T-cell (primary cell): ENCODE results near the gene KDM4B. TPM values are rescaled to one million over a fixed set of nuclear protein-coding genes. Genes with fewer than 3 reads are reported as not detected.

Experiments used
- ATAC-seq, 4 experiments: fragments of 200-7000 bp in 3 of 4; fragments of 150-1000 bp in 1 of 4; cut with Tn5 transposase; replicated peaks in 1 of 4; 1 replicate in 3 of 4; 2 replicates in 1 of 4; pipeline ENCODE4 v1.10.0; 2021; ENCODE audit warnings: moderate library complexity in 3 of 4, mild to moderate bottlenecking in 2 of 4, moderate number of reproducible peaks in 1 of 4
- CTCF ChIA-PET, 2 donors: fragments of 300-600 bp; sonication (Branson Sonifier 250); formaldehyde crosslinking; loops; one replicate each; lab custom pipeline; 2022; ENCODE audit warnings: antibody characterized with exemption in 2 of 2; lab: Charles Lee
- POLR2A ChIA-PET, 2 donors: fragments of 300-600 bp; sonication (Branson Sonifier 250); formaldehyde crosslinking; loops; one replicate each; lab custom pipeline; 2022; ENCODE audit warnings: antibody characterized with exemption in 2 of 2; lab: Charles Lee
- DNase-seq, 35 experiments: peaks; one replicate each; pipeline versions ENCODE4 v3.0.0 to v3.0.0-alpha.2; 2013 to 2023
- H3K27ac ChIP-seq: one replicate; pipeline ENCODE4 v1.5.1; 2013; ENCODE audit warnings: low read length
- H3K27me3 ChIP-seq, 2 experiments: replicated peaks in 1 of 2; 1 replicate in 1 of 2; 2 replicates in 1 of 2; pipeline versions ENCODE4 v1.6.1 to v1.7.0; 2013; ENCODE audit warnings: low read length in 1 of 2, mixed read lengths in 1 of 2; ENCODE audit not compliant: control insufficient read depth in 2 of 2, insufficient read depth in 2 of 2; ENCODE audit errors: extremely low read depth in 1 of 2
- H3K36me3 ChIP-seq, 2 donors: 1 replicate in 1 of 2; 2 replicates in 1 of 2; pipeline versions ENCODE4 v1.6.1 to v1.7.0; 2013; ENCODE audit warnings: low read length in 1 of 2; ENCODE audit not compliant: control insufficient read depth in 2 of 2, insufficient read depth in 1 of 2; ENCODE audit errors: extremely low read depth in 1 of 2
- H3K4me1 ChIP-seq, 2 experiments: 1 replicate in 1 of 2; 2 replicates in 1 of 2; pipeline versions ENCODE4 v1.6.1 to v1.7.0; 2013; ENCODE audit warnings: low read length in 2 of 2, mixed read lengths in 1 of 2; ENCODE audit not compliant: insufficient read depth in 2 of 2, control insufficient read depth in 1 of 2; ENCODE audit errors: extremely low read depth in 1 of 2
- H3K4me3 ChIP-seq, 2 donors: 1 replicate in 1 of 2; 2 replicates in 1 of 2; pipeline versions ENCODE4 v1.5.1 to v1.7.0; 2013; ENCODE audit warnings: mild to moderate bottlenecking in 2 of 2, low read length in 1 of 2, moderate library complexity in 1 of 2; ENCODE audit not compliant: control insufficient read depth in 1 of 2; ENCODE audit errors: extremely low read depth in 1 of 2
- H3K9me3 ChIP-seq: 2 replicates; pipeline ENCODE4 v1.7.0; 2013
- H3K27ac Mint-ChIP-seq, 2 donors: one replicate each; pipeline ENCODE4 v1.8.0; 2020 to 2021; ENCODE audit warnings: mild to moderate bottlenecking in 2 of 2, mixed read lengths in 2 of 2
- H3K27me3 Mint-ChIP-seq, 2 donors: one replicate each; pipeline ENCODE4 v1.8.0; 2021 to 2022; ENCODE audit warnings: mixed read lengths in 2 of 2
- H3K36me3 Mint-ChIP-seq: one replicate; pipeline ENCODE4 v1.8.0; 2021; ENCODE audit warnings: mixed read lengths
- H3K4me1 Mint-ChIP-seq, 3 donors: one replicate each; pipeline ENCODE4 v1.8.0; 2020 to 2022; ENCODE audit warnings: mixed read lengths in 3 of 3, mild to moderate bottlenecking in 1 of 3
- H3K4me3 Mint-ChIP-seq, 3 donors: one replicate each; pipeline ENCODE4 v1.8.0; 2020 to 2022; ENCODE audit warnings: mild to moderate bottlenecking in 3 of 3, mixed read lengths in 3 of 3, moderate library complexity in 3 of 3
- H3K9me3 Mint-ChIP-seq, 3 donors: one replicate each; pipeline ENCODE4 v1.8.0; 2020 to 2022; ENCODE audit warnings: mixed read lengths in 3 of 3
- WGBS: methylation state at CpG from one replicate; pipeline ENCODE4 v1.1.5; 2013; ENCODE audit warnings: missing lambda C conversion rate; ENCODE audit not compliant: insufficient coverage; 5-methylcytosine and 5-hydroxymethylcytosine counted together
- total RNA-seq, 35 experiments: library from RNA in 6 of 35; stranded (reverse) in 6 of 35; fragments of 120-200 nt in 1 of 35; gene quantifications; one replicate each; pipeline versions ENCODE4 v1.2.1 to v1.2.4 and lab custom pipeline; 2013 to 2026

Gene KDM4B
- total RNA-seq, 5 donors from 2014 or later (not counting 1 experiment from before 2014, with no cell fraction given), result 44.6 to 59.2 (median 47.8) TPM

- Mint-ChIP-seq H3K4me3 (no peak overlapping the region), H3K4me1 (no peaks in the 10 kb centered on the region), H3K27me3 (no peaks in the 10 kb centered on the region), H3K9me3 (no peaks in the 10 kb centered on the region), H3K36me3 (no peaks in the 10 kb centered on the region), H3K27ac (no peak overlapping the region)
- Histone ChIP-seq H3K4me1 (no peaks in the 10 kb centered on the region), H3K27me3 (no peaks in the 10 kb centered on the region), H3K36me3 (no peaks in the 10 kb centered on the region), H3K27ac (no peak overlapping the region), H3K4me3 (no peak overlapping the region), H3K9me3 (no peaks in the 10 kb centered on the region)
- DNase-seq, result no peak
- no peak for ATAC-seq
- 100% methylated on average over 2 of the region's 7 CpGs for WGBS
- ChIA-PET POLR2A (no interaction called here), CTCF (interaction anchor here in 1 of 2 donors (0.7 kb wide), 1 partner anchor 46 kb away, joined by 3 read pairs; no protein-coding TSS in a partner anchor)
Measured at GRCh38 chr19:4962085-4962619, 6.8 kb upstream of the KDM4B start.

GRCh38 chr19:4965061-4965460, 3.9 kb upstream of the KDM4B start:
- H3K36me3 Mint-ChIP-seq, result no peaks in the 10 kb centered on the region
- H3K4me3 Mint-ChIP-seq, result no peak overlapping the region
- Histone ChIP-seq H3K9me3 (no peaks in the 10 kb centered on the region), H3K4me1 (peaks cover 3 to 17% of the 10 kb centered on the region in 2 experiments), H3K27ac (no peak overlapping the region), H3K4me3 (no peak overlapping the region), H3K27me3 (no peaks in the 10 kb centered on the region), H3K36me3 (no peaks in the 10 kb centered on the region)
- DNase-seq (no peak), ATAC-seq (no peak)
- H3K4me1 Mint-ChIP-seq, result peaks cover 5 to 12% (median 8%) of the 10 kb centered on the region in 3 donors
- no peaks in the 10 kb centered on the region for H3K27me3 Mint-ChIP-seq
- no peak overlapping the region for H3K27ac Mint-ChIP-seq
- 100% methylated on average over 2 of the region's 6 CpGs for WGBS
- ChIA-PET POLR2A (no interaction called here), CTCF (interaction anchor here in 1 of 2 donors (0.6 kb wide), 1 partner anchor 71 kb away, joined by 13 read pairs; no protein-coding TSS in a partner anchor)
- H3K9me3 Mint-ChIP-seq, result no peaks in the 10 kb centered on the region

GRCh38 chr19:4966591-4966990, 2.3 kb upstream of the KDM4B start:
- H3K4me3 Mint-ChIP-seq, result peak overlapping the region in 1 of 3 donors; percentile 6
- peaks cover 10 to 32% of the 10 kb centered on the region in 2 experiments for H3K4me1 ChIP-seq
- DNase-seq (no peak), ATAC-seq (no peak)
- no peaks in the 10 kb centered on the region for H3K27me3 Mint-ChIP-seq
- no peak overlapping the region for H3K27ac Mint-ChIP-seq
- no peaks in the 10 kb centered on the region for H3K36me3 Mint-ChIP-seq
- H3K27ac ChIP-seq, result no peak overlapping the region
- CTCF ChIA-PET, result no interaction called here
- 86% methylated on average over 2 of the region's 6 CpGs for WGBS
- no peaks in the 10 kb centered on the region for H3K27me3 ChIP-seq
- no peak overlapping the region for H3K4me3 ChIP-seq
- H3K9me3 ChIP-seq, result no peaks in the 10 kb centered on the region
- no peaks in the 10 kb centered on the region for H3K9me3 Mint-ChIP-seq
- POLR2A ChIA-PET, result no interaction called here
- peaks cover 20 to 27% (median 23%) of the 10 kb centered on the region in 3 donors for H3K4me1 Mint-ChIP-seq
- H3K36me3 ChIP-seq, result no peaks in the 10 kb centered on the region

GRCh38 chr19:4967738-4968461, 1.0 kb upstream of the KDM4B start:
- 73% methylated on average over 4 of the region's 16 CpGs for WGBS

GRCh38 chr19:4969292-4969771, 419 bp downstream of the KDM4B start:
- Mint-ChIP-seq H3K4me3 (peak overlapping the region; percentile 85 to 96 (median 87)), H3K9me3 (no peaks in the 10 kb centered on the region), H3K36me3 (no peaks in the 10 kb centered on the region), H3K4me1 (peaks cover 33 to 36% (median 34%) of the 10 kb centered on the region in 3 donors), H3K27me3 (no peaks in the 10 kb centered on the region), H3K27ac (peak overlapping the region in 1 of 2 donors; percentile 79)
- ATAC-seq (no peak), DNase-seq (no peak)
- Histone ChIP-seq H3K4me1 (peaks cover 10 to 44% of the 10 kb centered on the region in 2 experiments), H3K4me3 (peak overlapping the region; percentile 56 to 83), H3K27me3 (no peaks in the 10 kb centered on the region), H3K9me3 (no peaks in the 10 kb centered on the region), H3K27ac (no peak overlapping the region), H3K36me3 (no peaks in the 10 kb centered on the region)
- WGBS, result 0% methylated on average over 33 of the region's 54 CpGs
- ChIA-PET CTCF (interaction anchor here in 1 of 2 donors (0.9 to 1.2 kb wide), 4 partner anchors 53 to 158 kb away, joined by 3 to 4 read pairs (median 3); partner anchors contain the start of gene PLIN3), POLR2A (no interaction called here)

More at GRCh38 chr19:4967738-4968461, 1.0 kb upstream of the KDM4B start:
- Histone ChIP-seq H3K36me3 (no peaks in the 10 kb centered on the region), H3K4me3 (peak overlapping the region; percentile 5 to 57), H3K27ac (peak overlapping the region; percentile 82), H3K9me3 (no peaks in the 10 kb centered on the region), H3K27me3 (no peaks in the 10 kb centered on the region), H3K4me1 (peaks cover 10 to 44% of the 10 kb centered on the region in 2 experiments)
- Mint-ChIP-seq H3K9me3 (no peaks in the 10 kb centered on the region), H3K4me3 (peak overlapping the region; percentile 69 to 83 (median 76)), H3K4me1 (peaks cover 31 to 33% (median 31%) of the 10 kb centered on the region in 3 donors), H3K27me3 (no peaks in the 10 kb centered on the region), H3K27ac (peak overlapping the region; percentile 91 to 92), H3K36me3 (no peaks in the 10 kb centered on the region)
- ATAC-seq (no peak), DNase-seq (no peak)
- CTCF ChIA-PET, result interaction anchor here in 1 of 2 donors (1.2 kb wide), 1 partner anchor 56 kb away, joined by 3 read pairs; no protein-coding TSS in a partner anchor
- POLR2A ChIA-PET, result interaction anchor here in 1 of 2 donors (0.5 to 0.9 kb wide), 2 partner anchors 51 to 1692 kb away, joined by 4 to 5 read pairs; no protein-coding TSS in a partner anchor
